Coronary artery (tissue), 2 donors: ENCODE data around the gene SLC38A8.

Experiments used
- DNase-seq: peaks from one replicate; pipeline ENCODE4 v3.0.0-alpha.2; 2017; ENCODE audit warnings: low spot score
- H3K27ac ChIP-seq, 2 donors: fragments of 200-600 bp; sonication (generic); one replicate each; pipeline ENCODE4 v1.5.1; 2016 to 2019
- H3K4me3 ChIP-seq: fragments of 200-600 bp; sonication (generic); 2 replicates; pipeline ENCODE4 v1.5.1; 2016; ENCODE audit warnings: mild to moderate bottlenecking, moderate library complexity
- CTCF ChIP-seq: fragments of 200-600 bp; sonication (generic); IDR thresholded peaks from one replicate; pipeline ENCODE4 v1.5.1; 2019; ENCODE audit warnings: antibody characterized with exemption

The SLC38A8 gene

GRCh38 chr16:84024854-84025253, 17.7 kb downstream of the SLC38A8 start:
- no peak overlapping the region for H3K27ac ChIP-seq
- no peak for DNase-seq
- no peak overlapping the region for H3K4me3 ChIP-seq
- TF ChIP-seq CTCF = no peak

- no peak for DNase-seq
- no peak overlapping the region for H3K4me3 ChIP-seq
- H3K27ac ChIP-seq = no peak overlapping the region
- no peak for TF ChIP-seq CTCF
Observed at GRCh38 chr16:84022644-84023043, 20.0 kb downstream of the SLC38A8 start.

- Histone ChIP-seq H3K4me3 (no peak overlapping the region), H3K27ac (no peak overlapping the region)
- no peak for TF ChIP-seq CTCF
- no peak for DNase-seq
Observed at GRCh38 chr16:84021488-84021887, 21.1 kb downstream of the SLC38A8 start.

- DNase-seq = no peak
- no peak overlapping the region for H3K27ac ChIP-seq
- no peak for TF ChIP-seq CTCF
- no peak overlapping the region for H3K4me3 ChIP-seq
Observed at GRCh38 chr16:84020353-84020752, 22.2 kb downstream of the SLC38A8 start.

- no peak overlapping the region for H3K27ac ChIP-seq
- no peak for TF ChIP-seq CTCF
- no peak for DNase-seq
- no peak overlapping the region for H3K4me3 ChIP-seq
Observed at GRCh38 chr16:84018710-84019109, 23.9 kb downstream of the SLC38A8 start.

- DNase-seq = no peak
- H3K27ac ChIP-seq = no peak overlapping the region
- no peak for TF ChIP-seq CTCF
- no peak overlapping the region for H3K4me3 ChIP-seq
Observed at GRCh38 chr16:84016477-84016876, 26.1 kb downstream of the SLC38A8 start.

GRCh38 chr16:84015399-84015798, 27.2 kb downstream of the SLC38A8 start:
- no peak for DNase-seq
- no peak overlapping the region for H3K4me3 ChIP-seq

More at GRCh38 chr16:84015399-84015798, 27.2 kb downstream of the SLC38A8 start:
- no peak overlapping the region for H3K27ac ChIP-seq
- TF ChIP-seq CTCF = no peak
